Lung (tissue), 12 donors: Measurements from ENCODE around the gene GGA1. TPM values are rescaled to one million over a fixed set of nuclear protein-coding genes. Genes with fewer than 3 reads are reported as not detected.
A peak's percentile ranks its signal among the peaks of the same experiment; 100 is the strongest.

Experiments
- ATAC-seq: fragments of 200-7000 bp; cut with Tn5 transposase; one replicate; pipeline ENCODE4 v1.9.1; 2020; ENCODE audit warnings: moderate number of reproducible peaks; ENCODE audit not compliant: insufficient read depth, low FRiP score
- DNase-seq, 3 donors: peaks; one replicate each; pipeline ENCODE4 v3.0.0-alpha.2; 2013 to 2017
- H3K27ac ChIP-seq, 2 donors: one replicate each; pipeline ENCODE4 v1.5.1; 2013; ENCODE audit warnings: mild to moderate bottlenecking in 2 of 2, moderate library complexity in 2 of 2, control low read depth in 1 of 2, inconsistent platforms in 1 of 2, low read depth in 1 of 2, low read length in 1 of 2
- H3K27me3 ChIP-seq, 3 donors: one replicate each; pipeline ENCODE4 v1.5.1; 2013; ENCODE audit warnings: low read length in 2 of 3; ENCODE audit not compliant: control insufficient read depth in 3 of 3, insufficient read depth in 3 of 3
- H3K36me3 ChIP-seq, 4 donors: one replicate each; pipeline ENCODE4 v1.5.1; 2013; ENCODE audit warnings: low read length in 4 of 4, mild to moderate bottlenecking in 1 of 4, moderate library complexity in 1 of 4; ENCODE audit not compliant: control insufficient read depth in 4 of 4, insufficient read depth in 4 of 4
- H3K4me1 ChIP-seq, 5 donors: one replicate each; pipeline ENCODE4 v1.5.1; 2013; ENCODE audit warnings: low read length in 5 of 5, mild to moderate bottlenecking in 2 of 5, moderate library complexity in 1 of 5; ENCODE audit not compliant: control insufficient read depth in 5 of 5, insufficient read depth in 5 of 5
- H3K4me3 ChIP-seq: one replicate; pipeline ENCODE4 v1.5.1; 2013; ENCODE audit warnings: mild to moderate bottlenecking, control low read depth, moderate library complexity
- H3K9ac ChIP-seq, 2 donors: one replicate each; pipeline ENCODE4 v1.5.1; 2013; ENCODE audit warnings: low read length in 2 of 2, control low read depth in 1 of 2; ENCODE audit not compliant: insufficient read depth in 1 of 2
- H3K9me3 ChIP-seq, 4 donors: one replicate each; pipeline ENCODE4 v1.5.1; 2013; ENCODE audit warnings: low read length in 3 of 4, mild to moderate bottlenecking in 1 of 4, moderate library complexity in 1 of 4; ENCODE audit not compliant: control insufficient read depth in 4 of 4, insufficient read depth in 3 of 4
- WGBS, 2 donors: extraction: QIAGEN DNeasy Blood & Tissue Kit; methylation state at CpG; one replicate each; pipeline ENCODE4 v1.1.7; 2013; 5-methylcytosine and 5-hydroxymethylcytosine counted together
- polyA plus RNA-seq, 2 donors: library from polyadenylated mRNA; stranded (reverse); fragments of 200-250 nt; gene quantifications; one replicate each; pipeline ENCODE4 v1.2.1, GENCODE V29; 2013
- total RNA-seq, 2 donors: library from RNA; depleted of rRNA in 1 of 2; stranded (reverse); fragments of >200 nt in 1 of 2; gene quantifications; one replicate each; pipeline ENCODE4 v1.2.1, GENCODE V29; 2014 to 2021
- TF ChIP-seq, protein P1 (sequence below): IDR thresholded peaks from 2 replicates; pipeline ENCODE4 v1.5.1; 2012; ENCODE audit warnings: mild to moderate bottlenecking; ENCODE audit errors: control extremely low read depth, extremely low read depth
- donor health status: control.
- donor health status: control.
- donor health status: Bipolar disorder and iron deficiency.
- donor health status: healthy.
- donor health status: DM: yes; HTN: yes; CAD: no.

The GGA1 gene
- total and polyA plus RNA-seq, 4 donors = 51.5 to 72.4 (median 57.5) TPM

DNA sequence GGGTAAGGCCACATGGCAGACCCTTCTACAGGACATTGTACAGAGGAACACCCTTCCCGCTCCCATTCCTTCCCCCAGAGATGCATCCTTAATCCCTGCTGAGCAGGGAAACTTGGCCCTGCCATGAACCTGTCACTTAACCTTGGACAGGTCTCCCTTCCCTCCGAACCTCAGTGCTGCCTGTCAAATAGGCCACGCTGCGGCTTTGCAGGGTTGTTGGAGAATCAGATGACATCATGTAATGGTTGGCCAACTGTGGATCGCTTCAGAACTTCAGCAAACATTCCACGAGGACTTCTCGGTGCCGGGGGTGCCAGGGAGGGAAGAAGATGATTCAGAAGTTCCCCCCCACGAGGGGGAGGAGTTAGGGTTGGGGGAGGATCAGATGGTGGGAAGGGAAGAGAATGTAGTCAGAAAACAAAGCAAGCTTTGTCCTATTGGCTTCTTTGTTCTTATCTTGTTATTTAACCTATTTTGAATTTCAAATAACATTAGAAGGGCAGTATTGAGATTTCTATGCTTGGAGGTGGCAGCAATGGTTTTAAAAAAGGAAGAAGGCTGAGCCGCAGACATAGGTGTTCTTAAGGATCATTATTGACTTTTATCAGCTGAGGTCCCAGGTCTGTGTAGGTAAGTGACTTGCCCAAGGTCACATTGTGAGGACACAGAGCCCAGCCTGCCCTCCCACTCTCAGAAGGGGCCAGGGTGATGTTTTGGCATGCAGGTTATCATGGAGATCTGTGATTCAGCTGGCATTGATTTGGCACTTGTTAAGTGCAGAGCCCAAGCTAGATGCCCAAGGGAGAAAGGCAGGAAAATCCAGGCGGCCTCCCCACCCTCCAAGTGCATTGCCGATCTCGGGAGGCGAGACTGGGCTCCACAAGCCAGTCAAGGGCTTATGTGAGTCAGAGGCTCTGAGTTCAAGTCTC, 45.2 kb upstream of the GGA1 start:
- H3K27ac ChIP-seq = peak overlapping the region; percentile 34 to 96
- no peaks in the 10 kb centered on the region for H3K9me3 ChIP-seq
- TF ChIP-seq, protein P1, sequence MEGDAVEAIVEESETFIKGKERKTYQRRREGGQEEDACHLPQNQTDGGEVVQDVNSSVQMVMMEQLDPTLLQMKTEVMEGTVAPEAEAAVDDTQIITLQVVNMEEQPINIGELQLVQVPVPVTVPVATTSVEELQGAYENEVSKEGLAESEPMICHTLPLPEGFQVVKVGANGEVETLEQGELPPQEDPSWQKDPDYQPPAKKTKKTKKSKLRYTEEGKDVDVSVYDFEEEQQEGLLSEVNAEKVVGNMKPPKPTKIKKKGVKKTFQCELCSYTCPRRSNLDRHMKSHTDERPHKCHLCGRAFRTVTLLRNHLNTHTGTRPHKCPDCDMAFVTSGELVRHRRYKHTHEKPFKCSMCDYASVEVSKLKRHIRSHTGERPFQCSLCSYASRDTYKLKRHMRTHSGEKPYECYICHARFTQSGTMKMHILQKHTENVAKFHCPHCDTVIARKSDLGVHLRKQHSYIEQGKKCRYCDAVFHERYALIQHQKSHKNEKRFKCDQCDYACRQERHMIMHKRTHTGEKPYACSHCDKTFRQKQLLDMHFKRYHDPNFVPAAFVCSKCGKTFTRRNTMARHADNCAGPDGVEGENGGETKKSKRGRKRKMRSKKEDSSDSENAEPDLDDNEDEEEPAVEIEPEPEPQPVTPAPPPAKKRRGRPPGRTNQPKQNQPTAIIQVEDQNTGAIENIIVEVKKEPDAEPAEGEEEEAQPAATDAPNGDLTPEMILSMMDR = no peak
- peaks cover 0 to 32% (median 20%) of the 10 kb centered on the region in 4 donors for H3K36me3 ChIP-seq
- peak; percentile 23 for ATAC-seq
- peak overlapping the region; percentile 12 to 55 for H3K9ac ChIP-seq
- peaks cover 0 to 38% (median 25%) of the 10 kb centered on the region in 5 donors for H3K4me1 ChIP-seq
- H3K4me3 ChIP-seq = no peak overlapping the region
- 36 to 65% methylated on average over 14 of the region's 14 CpGs for WGBS, 2 donors
- DNase-seq = peak in 1 of 3 donors; percentile 44
- H3K27me3 ChIP-seq = no peaks in the 10 kb centered on the region

DNA sequence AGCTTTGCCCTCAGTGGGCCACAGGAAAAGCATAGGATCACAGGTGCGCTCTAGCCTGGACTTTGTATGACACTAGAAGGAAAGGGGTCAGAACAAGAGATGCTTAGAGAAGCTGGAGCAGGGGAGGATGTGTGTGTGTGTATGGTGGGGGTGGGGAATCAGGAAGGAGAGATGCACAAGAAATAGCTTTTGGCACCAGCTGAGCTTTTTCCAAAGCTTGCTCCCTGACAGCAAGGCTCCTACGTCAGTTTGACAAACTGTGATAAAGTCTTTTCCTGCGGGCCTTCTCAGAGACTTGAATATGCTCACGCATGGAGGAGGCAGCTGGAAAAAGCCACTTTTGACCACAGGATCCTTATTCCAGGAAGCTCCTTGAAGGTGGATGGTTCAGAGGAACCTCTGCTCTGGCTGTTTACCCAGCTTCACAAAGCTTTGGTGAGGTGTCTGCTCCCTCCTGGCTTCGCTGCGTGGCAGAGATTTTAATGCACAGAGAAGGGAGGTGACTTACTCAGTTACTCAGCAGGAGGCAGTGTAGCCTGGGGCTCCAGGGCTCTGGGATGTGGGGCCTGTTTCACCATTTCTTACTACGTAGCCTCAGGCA, 44.4 kb upstream of the GGA1 start:
- ATAC-seq (no peak), DNase-seq (peak in 2 of 3 donors; percentile 60 to 82)
- peaks cover 0 to 38% (median 25%) of the 10 kb centered on the region in 5 donors for H3K4me1 ChIP-seq
- peak overlapping the region in 1 of 2 donors; percentile 91 for H3K27ac ChIP-seq
- peaks cover 0 to 35% (median 21%) of the 10 kb centered on the region in 4 donors for H3K36me3 ChIP-seq
- H3K9me3 ChIP-seq = no peaks in the 10 kb centered on the region
- H3K4me3 ChIP-seq = no peak overlapping the region
- TF ChIP-seq, protein P1 = no peak
- peak overlapping the region in 1 of 2 donors; percentile 55 for H3K9ac ChIP-seq
- WGBS, 2 donors = 51 to 67% methylated on average over 7 of the region's 7 CpGs
- H3K27me3 ChIP-seq = no peaks in the 10 kb centered on the region

DNA sequence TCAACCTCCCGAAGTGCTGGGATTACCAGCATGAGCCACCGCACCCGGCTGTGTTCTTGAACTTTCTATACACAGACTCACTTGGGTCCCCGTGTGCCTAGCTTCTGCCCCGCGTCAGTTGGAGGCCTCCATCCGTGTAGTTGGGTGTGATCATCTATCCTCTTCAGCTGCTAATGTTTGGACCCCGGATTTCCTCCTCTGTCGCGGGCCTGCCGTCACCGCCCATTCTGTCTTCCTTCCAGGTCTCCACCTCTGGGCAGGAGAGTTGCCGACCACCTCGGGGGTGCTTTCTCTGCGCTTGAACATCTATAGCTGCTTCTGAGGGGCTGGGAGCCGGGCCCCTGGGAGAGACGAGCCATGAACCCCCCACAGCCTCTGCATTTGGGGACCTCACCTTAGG, 42.8 kb upstream of the GGA1 start:
- ATAC-seq (no peak), DNase-seq (no peak)
- Histone ChIP-seq H3K36me3 (peaks cover 0 to 35% (median 21%) of the 10 kb centered on the region in 4 donors), H3K27ac (peak overlapping the region in 1 of 2 donors; percentile 44), H3K4me1 (peaks cover 0 to 38% (median 22%) of the 10 kb centered on the region in 5 donors), H3K27me3 (no peaks in the 10 kb centered on the region), H3K4me3 (no peak overlapping the region), H3K9me3 (no peaks in the 10 kb centered on the region), H3K9ac (no peak overlapping the region)
- 43 to 53% methylated on average over 17 of the region's 17 CpGs for WGBS, 2 donors
- TF ChIP-seq, protein P1 = no peak
